Activated CD4-positive, alpha-beta T cell treated with anti-CD3 and anti-CD28 coated beads, Interleukin-2, Interleukin-6, amounts not matched to agents 100 ng/mL and 50 ng/mL, durations not matched to agents 16 hours and 8 hours (primary cell): ENCODE measurements around the gene KRTAP9-6.
"Not testable (repeated sequence)": the region's sequence is repeated elsewhere in the genome, so short reads cannot be mapped to it uniquely, and the experiment has no call there.

Experiments
- DNase-seq: peaks from one replicate; pipeline ENCODE4 v3.0.0-alpha.2; 2020

Gene KRTAP9-6

DNA sequence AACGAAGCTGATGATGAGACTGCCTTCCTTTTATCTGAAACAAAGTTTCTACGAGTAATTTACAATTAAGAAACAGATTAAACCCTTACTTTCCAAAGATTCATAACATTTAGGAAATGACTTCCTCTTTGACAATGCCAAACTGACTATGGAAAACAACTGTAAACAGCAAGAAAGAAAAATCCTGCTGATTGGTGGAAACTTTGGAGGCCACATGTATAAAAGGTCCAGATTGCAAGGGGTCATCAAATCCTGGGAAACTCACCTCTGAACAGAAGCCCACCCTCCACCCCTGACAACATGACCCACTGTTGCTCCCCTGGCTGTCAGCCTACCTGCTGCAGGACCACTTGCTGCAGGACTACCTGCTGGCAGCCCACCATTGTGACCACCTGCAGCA is at the start of gene KRTAP9-6:
TSS of gene KRTAP9-6 (plus strand) at position 301 of the 400 bp plus-strand sequence. CDS start at position 301, 0 bp downstream.
- DNase-seq = no peak

DNA sequence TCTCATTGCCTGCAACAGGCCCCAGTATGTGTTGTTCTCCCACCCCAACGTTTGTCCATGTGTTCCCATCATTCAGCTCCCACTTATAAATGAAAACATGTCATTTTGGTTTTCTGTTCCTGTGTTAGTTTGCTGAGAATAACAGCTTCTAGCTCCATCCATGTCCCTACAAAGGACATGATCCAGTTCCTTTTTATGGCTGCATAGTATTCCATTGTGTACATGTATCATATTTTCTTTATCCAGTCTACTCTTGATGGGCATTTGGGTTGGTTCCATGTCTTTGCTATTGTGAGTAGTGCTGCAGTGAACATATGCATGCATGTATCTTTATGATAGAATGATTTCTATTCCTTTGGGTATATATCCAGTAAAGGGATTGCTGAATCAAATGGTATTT is 49.5 kb upstream of the KRTAP9-6 start:
- no peak for DNase-seq

- DNase-seq = no peak
Observed at GRCh38 chr17:41223821-41224220, 41.4 kb upstream of the KRTAP9-6 start.

DNA sequence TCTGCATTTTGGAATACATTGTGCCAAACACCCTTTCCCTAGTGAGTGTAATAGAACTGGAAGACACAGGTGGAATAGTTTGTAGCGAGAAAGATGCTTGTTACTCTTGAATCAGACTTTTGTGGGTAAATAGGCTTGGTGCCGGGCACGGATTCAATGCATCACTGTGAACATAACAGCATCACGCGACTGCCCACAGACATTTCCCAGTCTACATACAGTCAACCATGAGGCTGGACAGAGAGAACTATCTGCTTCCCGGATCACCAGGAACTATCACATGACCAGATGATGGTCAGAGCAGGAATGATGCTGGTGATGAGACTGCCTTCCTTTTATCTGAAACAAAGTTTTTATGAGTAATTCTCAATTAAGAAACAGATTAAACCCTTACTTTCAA is 39.1 kb upstream of the KRTAP9-6 start:
- DNase-seq = no peak

DNA sequence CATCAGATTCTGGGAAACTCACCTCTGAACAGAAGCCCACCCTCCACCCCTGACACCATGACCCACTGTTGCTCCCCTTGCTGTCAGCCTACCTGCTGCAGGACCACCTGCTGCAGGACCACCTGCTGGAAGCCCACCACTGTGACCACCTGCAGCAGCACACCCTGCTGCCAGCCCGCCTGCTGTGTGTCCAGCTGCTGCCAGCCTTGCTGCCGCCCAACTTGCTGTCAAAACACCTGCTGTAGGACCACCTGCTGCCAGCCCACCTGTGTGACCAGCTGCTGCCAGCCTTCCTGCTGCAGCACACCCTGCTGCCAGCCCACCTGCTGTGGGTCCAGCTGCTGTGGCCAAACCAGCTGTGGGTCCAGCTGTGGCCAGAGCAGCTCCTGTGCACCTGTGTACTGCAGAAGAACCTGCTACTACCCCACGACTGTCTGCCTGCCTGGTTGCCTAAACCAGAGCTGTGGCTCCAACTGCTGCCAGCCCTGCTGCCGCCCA is 38.5 kb upstream of the KRTAP9-6 start, which contains the start of gene KRTAP9-2:
TSS of gene KRTAP9-2 (plus strand) at position 51 of the 498 bp plus-strand sequence. CDS start at position 58, 7 bp downstream.
- not testable (repeated sequence) for DNase-seq

GRCh38 chr17:41230094-41230493 is 35.1 kb upstream of the KRTAP9-6 start:
- no peak for DNase-seq

- DNase-seq = no peak
Observed at GRCh38 chr17:41231731-41232130, 33.4 kb upstream of the KRTAP9-6 start.

- DNase-seq = not testable (repeated sequence)
Observed at GRCh38 chr17:41232399-41233105, 32.6 kb upstream of the KRTAP9-6 start, which contains the start of gene KRTAP9-3. KRTAP9-3 (plus strand) TSS chr17:41232449; CDS start chr17:41232502, 53 bp downstream.

- not testable (repeated sequence) for DNase-seq
Observed at GRCh38 chr17:41237116-41237515, 28.1 kb upstream of the KRTAP9-6 start.

DNA sequence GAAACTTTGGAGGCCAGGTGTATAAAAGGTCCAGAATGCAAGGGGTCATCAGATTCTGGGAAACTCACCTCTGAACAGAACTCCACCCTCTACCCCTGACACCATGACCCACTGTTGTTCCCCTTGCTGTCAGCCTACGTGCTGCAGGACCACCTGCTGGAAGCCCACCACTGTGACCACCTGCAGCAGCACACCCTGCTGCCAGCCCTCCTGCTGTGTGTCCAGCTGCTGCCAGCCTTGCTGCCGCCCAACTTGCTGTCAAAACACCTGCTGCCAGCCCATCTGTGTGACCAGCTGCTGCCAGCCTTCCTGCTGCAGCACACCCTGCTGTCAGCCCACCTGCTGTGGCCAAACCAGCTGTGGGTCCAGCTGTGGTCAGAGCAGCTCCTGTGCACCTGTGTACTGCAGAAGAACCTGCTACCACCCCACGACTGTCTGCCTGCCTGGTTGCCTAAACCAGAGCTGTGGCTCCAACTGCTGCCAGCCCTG is 27.2 kb upstream of the KRTAP9-6 start, which contains the start of gene KRTAP9-8:
TSS of gene KRTAP9-8 (plus strand) at position 51 of the 489 bp plus-strand sequence. CDS start at position 104, 53 bp downstream.
- DNase-seq = not testable (repeated sequence)

GRCh38 chr17:41246995-41247787 is 18.0 kb upstream of the KRTAP9-6 start:
- not testable (repeated sequence) for DNase-seq

- not testable (repeated sequence) for DNase-seq
Observed at GRCh38 chr17:41249637-41250240, 15.4 kb upstream of the KRTAP9-6 start, which contains the start of gene KRTAP9-4. KRTAP9-4 (plus strand) TSS chr17:41249687; CDS start chr17:41249721, 34 bp downstream.

DNA sequence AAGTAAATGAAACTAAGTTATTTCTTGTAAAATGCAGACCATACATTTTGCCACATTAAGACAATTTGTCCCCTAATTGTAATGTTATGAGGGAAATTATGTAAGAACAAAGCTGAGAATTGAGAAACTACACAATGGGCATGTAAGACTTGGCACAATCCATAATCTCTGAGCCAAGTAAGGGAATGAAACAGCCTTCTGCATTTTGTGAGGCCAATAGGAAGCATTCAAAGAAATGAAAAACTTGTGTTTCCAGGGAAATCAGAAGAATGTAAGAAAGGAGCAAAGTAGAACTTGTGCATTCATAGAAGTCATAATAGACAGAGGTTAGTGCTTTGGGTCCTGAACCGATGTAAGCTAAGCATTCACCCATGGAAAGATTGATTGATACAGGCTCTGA is 13.9 kb upstream of the KRTAP9-6 start:
- DNase-seq = no peak

DNA sequence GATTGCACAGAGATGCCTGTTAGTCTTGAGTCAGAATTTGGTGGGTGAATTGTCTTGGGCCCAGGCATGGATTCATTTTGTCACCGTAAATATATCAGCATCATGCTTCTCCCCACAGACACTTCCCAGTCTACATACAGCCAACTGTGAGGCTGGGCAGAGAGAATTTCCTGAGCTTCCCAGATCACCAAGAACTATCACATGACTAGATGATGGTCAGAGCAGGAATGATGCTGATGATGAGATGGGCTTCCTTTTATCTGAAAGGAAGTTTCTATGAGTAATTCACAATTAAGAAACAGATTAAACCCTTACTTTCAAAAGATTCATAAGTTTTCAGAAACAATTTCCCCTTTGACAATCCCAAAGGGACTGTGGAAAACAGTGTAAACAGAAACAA is 10.3 kb upstream of the KRTAP9-6 start:
- no peak for DNase-seq

DNA sequence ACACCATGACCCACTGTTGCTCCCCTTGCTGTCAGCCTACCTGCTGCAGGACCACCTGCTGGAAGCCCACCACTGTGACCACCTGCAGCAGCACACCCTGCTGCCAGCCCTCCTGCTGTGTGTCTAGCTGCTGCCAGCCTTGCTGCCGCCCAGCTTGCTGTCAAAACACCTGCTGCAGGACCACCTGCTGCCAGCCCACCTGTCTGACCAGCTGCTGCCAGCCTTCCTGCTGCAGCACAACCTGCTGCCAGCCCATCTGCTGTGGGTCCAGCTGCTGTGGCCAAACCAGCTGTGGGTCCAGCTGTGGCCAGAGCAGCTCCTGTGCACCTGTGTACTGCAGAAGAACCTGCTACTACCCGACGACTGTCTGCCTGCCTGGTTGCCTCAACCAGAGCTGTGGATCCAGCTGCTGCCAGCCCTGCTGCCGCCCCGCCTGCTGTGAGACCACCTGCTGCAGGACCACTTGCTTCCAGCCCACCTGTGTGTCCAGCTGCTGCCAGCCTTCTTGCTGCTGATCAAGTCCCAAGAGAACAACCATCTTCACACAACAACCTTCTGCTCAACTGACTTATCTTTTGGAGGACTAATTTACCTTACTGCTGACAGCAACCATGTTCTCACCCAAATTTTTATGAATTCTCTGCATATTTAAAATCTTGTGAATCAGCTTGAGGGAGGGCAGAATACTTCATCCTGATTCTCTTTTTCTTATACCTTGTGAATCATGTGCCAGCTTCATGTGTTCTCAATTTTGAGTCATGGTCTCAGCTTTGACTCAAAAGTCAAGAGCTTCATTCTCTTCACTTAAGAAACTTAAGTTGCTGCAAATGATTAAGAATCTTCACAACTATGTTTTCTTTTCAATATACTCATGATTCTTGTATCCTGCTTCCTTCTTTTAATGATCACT is 9.5 kb upstream of the KRTAP9-6 start, which contains the start of gene KRTAP9-9:
TSS of gene KRTAP9-9 (plus strand) at position 4 of the 910 bp plus-strand sequence.
- DNase-seq = not testable (repeated sequence)

GRCh38 chr17:41256291-41256685 is 8.9 kb upstream of the KRTAP9-6 start:
- DNase-seq = no peak

DNA sequence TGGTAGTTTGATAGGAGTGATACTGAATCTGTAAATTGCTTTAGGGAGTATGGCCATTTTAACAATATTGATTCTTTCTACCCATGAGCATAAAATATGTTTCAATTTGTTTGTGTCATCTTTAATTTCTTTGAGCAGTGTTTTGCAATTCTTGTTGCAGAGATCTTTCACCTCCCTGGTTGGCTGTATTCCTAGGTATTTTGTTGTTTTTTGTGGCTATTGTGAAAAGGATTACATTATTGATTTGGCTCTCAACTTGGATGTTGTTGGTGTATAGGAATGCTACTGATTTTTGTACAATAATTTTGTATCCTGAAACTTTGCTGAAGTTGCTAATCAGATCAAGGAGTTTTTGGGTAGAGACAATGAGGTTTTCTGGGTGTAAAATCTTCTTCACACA is 6.8 kb upstream of the KRTAP9-6 start:
- no peak for DNase-seq

GRCh38 chr17:41263212-41263611 is 2.0 kb upstream of the KRTAP9-6 start:
- no peak for DNase-seq

DNA sequence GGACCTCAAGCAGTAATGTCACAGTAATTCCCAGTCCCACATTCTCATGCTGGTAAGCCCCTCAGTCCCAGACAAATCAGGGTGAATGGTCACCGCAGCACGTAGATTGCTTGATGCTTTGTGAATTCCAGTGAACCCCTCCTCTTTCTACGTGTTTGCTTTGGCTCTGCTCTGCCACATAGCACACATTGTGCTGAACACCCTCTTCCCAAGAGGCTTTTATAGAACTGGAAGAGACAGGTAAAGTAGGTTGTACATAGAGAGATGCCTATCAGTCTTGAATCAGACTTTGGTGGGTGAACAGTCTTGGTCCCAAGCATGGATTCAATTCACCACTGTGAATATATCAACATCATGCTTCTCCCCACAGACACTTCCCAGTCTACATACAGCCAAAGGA is 579 bp upstream of the KRTAP9-6 start:
- DNase-seq = no peak

GRCh38 chr17:41267711-41268110 is 2.5 kb downstream of the KRTAP9-6 start:
- no peak for DNase-seq

DNA sequence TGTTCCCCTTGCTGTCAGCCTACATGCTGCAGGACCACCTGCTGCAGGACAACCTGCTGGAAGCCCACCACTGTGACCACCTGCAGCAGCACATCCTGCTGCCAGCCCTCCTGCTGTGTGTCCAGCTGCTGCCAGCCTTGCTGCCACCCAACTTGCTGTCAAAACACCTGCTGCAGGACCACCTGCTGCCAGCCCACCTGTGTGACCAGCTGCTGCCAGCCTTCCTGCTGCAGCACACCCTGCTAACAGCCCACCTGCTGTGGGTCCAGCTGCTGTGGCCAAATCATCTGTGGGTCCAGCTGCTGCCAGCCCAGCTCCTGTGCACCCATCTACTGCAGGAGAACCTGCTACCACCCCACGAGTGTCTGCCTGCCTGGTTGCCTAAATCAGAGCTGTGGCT is 6.1 kb downstream of the KRTAP9-6 start:
- DNase-seq = not testable (repeated sequence)

DNA sequence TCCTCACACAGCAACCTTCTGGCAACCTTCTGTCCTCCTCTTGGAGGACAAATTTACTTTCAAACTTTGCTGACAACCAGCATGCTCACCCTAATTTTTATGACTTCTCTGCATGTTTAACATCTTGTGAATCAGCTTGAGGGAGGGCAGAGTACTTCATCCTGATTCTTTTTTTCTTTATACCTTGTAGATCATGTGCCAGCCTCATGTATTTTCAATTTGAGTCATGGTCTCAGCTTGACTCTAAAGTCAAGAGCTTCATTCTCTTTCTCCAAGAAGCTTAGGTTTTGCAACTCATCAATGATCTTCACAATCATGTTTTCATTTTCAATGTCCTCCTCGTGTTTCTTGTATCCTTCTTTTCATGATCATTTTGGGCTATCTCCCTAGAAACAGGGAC is 6.7 kb downstream of the KRTAP9-6 start:
- DNase-seq = no peak
